Measurements from ENCODE around the gene SLC7A6. TPM values are rescaled to one million over a fixed set of nuclear protein-coding genes. Genes with fewer than 3 reads are reported as not detected.

Gene SLC7A6
- total and polyA plus RNA-seq, 2 of the 13 experiments (the other 11 are each of a cell fraction or from before 2014, with no cell fraction given): 35.8 to 70.8 TPM

- TF ChIP-seq FOSL2 (CRISPR knock-in tag; IDR thresholded peaks at IDR 0.05): no peak
- no peak for TF ChIP-seq HNF1B (CRISPR knock-in tag; IDR thresholded peaks at IDR 0.05)
- peak; percentile 89 for TF ChIP-seq AGO2 (optimal IDR thresholded peaks at IDR 0.05; ENCODE audit: low read depth, low read length)
- TF ChIP-seq CCAR2 (optimal IDR thresholded peaks at IDR 0.05; ENCODE audit: low read depth, low read length): no peak
- TF ChIP-seq ZNF704 (CRISPR knock-in tag; IDR thresholded peaks at IDR 0.05; ENCODE audit: borderline replicate concordance): no peak; the same call in 1 of the 2 replicates
- 0 out of 2 replicates have a peak, but pooled peaks have one; percentile 0 for TF ChIP-seq ZNF251 (CRISPR knock-in tag; IDR thresholded peaks at IDR 0.05)
- no peak for TF ChIP-seq SCMH1 (CRISPR knock-in tag; IDR thresholded peaks at IDR 0.05; ENCODE audit: borderline replicate concordance)
- TF ChIP-seq HNRNPL (IDR thresholded peaks at IDR 0.05; ENCODE audit: low read depth, low read length): no peak
- TF ChIP-seq ZSCAN21 (CRISPR knock-in tag; IDR thresholded peaks at IDR 0.05; ENCODE audit: borderline replicate concordance): peak; percentile 6; the same call in 1 of the 2 replicates
- TF ChIP-seq ZNF317 (CRISPR knock-in tag; IDR thresholded peaks at IDR 0.05): no peak
- TF ChIP-seq MAFG (CRISPR knock-in tag; IDR thresholded peaks at IDR 0.05): 0 out of 2 replicates have a peak, but pooled peaks have one; percentile 21
- TF ChIP-seq ZNF234 (CRISPR knock-in tag; conservative IDR thresholded peaks at IDR 0.05): no peak
- 0 out of 2 replicates have a peak, but pooled peaks have one; percentile 92 for TF ChIP-seq ZNF468 (CRISPR knock-in tag; IDR thresholded peaks at IDR 0.05)
- TF ChIP-seq KMT2B (CRISPR knock-in tag; IDR thresholded peaks at IDR 0.05): no peak
- no peak for TF ChIP-seq ZNF20 (CRISPR knock-in tag; IDR thresholded peaks at IDR 0.05)
- TF ChIP-seq RAD21 (CRISPR knock-in tag; IDR thresholded peaks at IDR 0.05): peak; percentile 13; the same call in 1 of the 2 replicates
- 0 out of 2 replicates have a peak, but pooled peaks have one; percentile 3 for TF ChIP-seq TARDBP (CRISPR knock-in tag; IDR thresholded peaks at IDR 0.05)
- no peak for TF ChIP-seq KMT2A (CRISPR knock-in tag; IDR thresholded peaks at IDR 0.05)
- no peak for TF ChIP-seq ZNF264 (CRISPR knock-in tag; IDR thresholded peaks at IDR 0.05)
- TF ChIP-seq KLF16 (CRISPR knock-in tag; IDR thresholded peaks at IDR 0.05): no peak
- TF ChIP-seq HIVEP1 (CRISPR knock-in tag; IDR thresholded peaks at IDR 0.05): no peak
- TF ChIP-seq SNAPC2 (CRISPR knock-in tag; IDR thresholded peaks at IDR 0.05): peak; percentile 53; the same call in 1 of the 2 replicates
- TF ChIP-seq ZBTB8A (CRISPR knock-in tag; IDR thresholded peaks at IDR 0.05; ENCODE audit: borderline replicate concordance, low read depth): no peak
- TF ChIP-seq SMAD1 (CRISPR knock-in tag; IDR thresholded peaks at IDR 0.05; ENCODE audit: borderline replicate concordance, low read depth): peak; percentile 68; the same call in 1 of the 2 replicates
- TF ChIP-seq MAFF (IDR thresholded peaks at IDR 0.05; ENCODE audit: low read depth, low read length): no peak
- no peak for TF ChIP-seq ZNF782 (CRISPR knock-in tag; IDR thresholded peaks at IDR 0.05; ENCODE audit: borderline replicate concordance)
Measured at GRCh38 chr16:68236826-68237242, 27.5 kb upstream of the SLC7A6 start (continued).
